ENCODE data around the gene BRF1.
"Not testable (repeated sequence)": the region's sequence is repeated elsewhere in the genome, so short reads cannot be mapped to it uniquely, and the experiment has no call there.

BRF1 gene

DNA sequence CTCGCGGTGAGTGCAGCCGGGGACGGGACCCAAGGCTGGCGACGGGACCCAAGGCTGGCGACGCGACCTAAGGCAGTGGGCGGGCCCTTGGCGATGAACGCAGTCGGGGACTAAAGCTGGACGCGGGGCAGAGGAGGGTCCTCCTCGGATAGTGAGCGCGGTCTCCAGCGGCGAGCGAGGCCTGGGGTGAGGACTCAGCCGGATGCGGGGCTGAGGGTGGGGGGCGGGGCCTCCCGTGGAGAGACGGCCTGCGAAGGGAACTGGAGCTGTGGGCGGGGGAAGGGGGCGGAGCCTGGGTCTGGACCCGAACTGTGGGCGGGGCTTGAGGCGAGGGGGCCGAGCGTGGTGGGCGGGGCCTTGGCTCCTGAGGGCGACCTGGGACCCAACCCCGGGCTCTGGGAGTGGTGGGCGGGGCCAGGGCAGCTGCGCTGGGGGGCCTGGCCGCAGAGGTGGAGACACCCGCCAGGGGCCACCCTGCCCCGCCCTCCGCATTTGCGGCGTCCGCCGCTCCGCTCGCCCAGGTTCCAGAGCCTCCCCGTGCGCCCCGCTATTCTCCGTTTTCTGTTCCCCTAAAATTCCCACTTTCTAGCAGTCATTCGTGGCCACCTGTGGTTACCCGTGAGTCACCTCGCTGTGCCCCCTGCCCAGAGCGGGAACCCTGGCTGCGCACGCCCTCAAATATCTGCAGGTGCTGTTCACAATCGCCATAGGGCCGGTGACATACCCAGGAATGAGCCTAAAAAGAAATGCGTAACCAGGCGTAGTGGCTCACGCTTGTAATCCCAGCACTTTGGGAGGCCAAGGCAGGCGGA is 508 bp upstream of the BRF1 start:
- Histone ChIP-seq H3K27ac (peak overlapping the region; percentile 31 to 97 (median 90)), H3K4me3 (peak overlapping the region; percentile 57 to 95 (median 80))

DNA sequence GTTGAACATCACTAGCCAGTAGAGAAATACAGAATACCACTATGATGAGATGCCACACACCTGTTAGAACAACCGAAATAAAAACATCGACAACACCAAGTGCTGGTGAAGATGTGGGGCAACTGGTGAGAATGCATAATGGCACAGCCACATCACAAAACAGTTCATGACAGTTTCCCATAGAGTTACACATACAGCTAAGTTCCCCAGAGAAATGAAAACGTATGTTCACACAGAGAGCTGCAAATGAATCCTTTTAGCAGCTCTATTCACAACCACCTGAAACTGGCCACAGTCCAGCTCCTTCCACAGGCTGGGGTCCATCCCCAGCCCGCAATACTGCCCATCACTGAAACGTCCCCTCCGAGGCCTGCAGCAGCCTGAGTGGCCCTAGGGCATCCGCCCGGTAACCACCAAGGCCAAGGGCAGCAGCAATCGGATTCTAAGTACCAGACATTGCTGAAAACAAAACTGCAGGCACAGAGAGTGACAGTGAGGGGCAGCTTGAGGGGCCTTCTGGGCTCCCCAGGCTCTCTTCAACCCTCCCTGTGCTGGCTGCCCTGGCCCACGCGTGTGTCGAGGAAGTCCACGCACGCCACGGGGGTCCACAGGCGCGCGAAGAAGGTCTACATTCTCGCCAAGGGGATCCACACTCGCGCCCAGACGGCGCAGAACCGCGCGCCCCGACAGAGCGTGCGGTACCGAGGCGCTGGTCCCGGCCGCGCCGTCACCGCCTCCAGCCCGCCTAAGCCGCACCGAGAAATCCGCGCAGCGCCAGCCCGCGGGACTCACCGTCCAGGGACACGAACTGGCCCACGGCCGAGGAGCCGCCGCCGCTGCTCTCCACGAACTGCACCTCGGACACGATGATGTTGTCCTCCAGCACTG is 903 bp downstream of the BRF1 start:
- Histone ChIP-seq H3K4me3 (peak overlapping the region; percentile 57 to 95 (median 80)), H3K27ac (peak overlapping the region; percentile 31 to 97 (median 90))

DNA sequence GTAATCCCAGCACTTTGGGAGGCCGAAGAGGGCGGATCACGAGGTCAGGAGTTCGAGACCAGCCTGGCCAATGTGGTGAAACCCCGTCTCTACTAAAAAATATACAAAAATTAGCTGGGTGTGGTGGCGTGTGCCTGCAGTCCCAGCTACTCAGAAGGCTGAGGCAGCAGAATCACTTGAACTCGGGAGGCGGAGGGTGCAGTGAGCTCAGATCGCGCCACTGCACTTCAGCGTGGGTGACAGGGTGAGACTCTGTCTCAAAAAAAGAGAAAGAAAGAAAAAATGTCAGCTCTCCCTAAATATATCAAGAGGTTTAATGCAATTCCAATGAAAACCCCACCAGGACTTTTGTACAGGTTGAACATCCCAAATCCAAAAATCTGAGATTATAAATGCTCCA is 3.5 kb downstream of the BRF1 start:
- H3K27ac ChIP-seq, H3K4me3 ChIP-seq: not testable (repeated sequence)

DNA sequence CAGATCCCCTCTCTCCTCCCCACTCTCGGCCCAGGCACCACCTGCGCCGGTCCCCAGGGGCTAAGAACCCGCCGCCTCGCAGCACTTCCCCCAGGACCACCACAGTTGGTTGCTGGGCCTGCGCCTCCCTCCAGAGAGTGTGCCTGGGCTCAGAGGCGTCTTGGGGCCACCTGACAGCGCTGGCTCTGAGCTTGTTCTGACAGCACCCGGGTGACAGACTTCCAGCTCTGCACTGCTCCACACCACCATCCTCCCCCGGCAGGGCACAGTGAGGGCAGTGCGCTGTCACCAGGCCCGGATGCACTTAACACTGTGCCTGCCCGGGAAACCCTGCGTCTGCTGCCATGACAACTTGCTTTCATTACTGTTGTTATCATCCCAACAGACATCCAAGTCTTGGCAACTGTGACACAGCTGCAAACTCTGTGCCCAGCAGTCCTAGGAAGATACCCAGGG is 6.6 kb downstream of the BRF1 start:
- Histone ChIP-seq H3K27ac (peak overlapping the region in 10 of 21 experiments; percentile 1 to 73 (median 47)), H3K4me3 (no peak overlapping the region)

DNA sequence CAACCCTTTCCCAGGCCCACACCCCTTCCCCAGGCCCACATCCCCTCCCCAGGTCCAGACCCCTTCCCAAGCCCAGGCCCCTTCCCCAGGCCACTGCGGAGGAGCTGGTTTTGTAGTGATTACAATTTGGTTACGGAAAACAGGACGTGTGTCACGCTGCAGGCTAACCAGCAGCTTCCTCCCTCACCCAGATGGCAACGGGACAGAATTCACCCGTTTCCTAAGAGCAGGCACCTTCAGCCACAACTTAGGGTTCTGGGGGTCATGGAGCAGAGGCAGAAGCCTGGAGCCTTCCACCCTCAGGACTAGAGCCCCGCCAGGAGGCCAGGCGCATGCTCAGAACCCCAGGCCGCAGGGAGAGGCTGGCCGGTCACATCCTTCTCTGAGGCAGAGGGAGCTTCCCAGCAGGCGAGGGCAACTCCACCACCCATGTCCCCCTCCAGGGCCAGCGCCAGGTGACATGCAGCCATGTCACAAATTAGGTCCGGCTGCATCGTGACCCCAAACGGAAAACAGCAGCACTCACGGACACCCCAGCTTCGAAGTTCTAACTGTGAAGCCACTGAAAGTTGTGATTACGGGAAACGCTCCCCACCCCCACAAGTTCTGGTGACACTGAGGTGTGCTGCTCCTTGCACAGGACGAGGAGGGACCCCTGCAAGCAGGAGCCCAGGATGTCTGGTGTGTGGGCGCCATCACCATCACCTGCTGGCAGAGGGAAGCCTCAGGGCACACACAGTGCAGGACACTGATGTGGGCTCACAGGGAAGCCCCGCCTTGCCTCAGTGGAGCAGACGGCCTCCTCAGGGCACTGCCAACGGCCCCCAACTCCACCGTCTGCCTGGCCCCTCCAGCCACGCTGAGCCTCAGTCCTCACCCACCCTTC is 7.7 kb downstream of the BRF1 start:
- Histone ChIP-seq H3K27ac (peak overlapping the region in 11 of 21 experiments; percentile 1 to 73 (median 45)), H3K4me3 (no peak overlapping the region)

DNA sequence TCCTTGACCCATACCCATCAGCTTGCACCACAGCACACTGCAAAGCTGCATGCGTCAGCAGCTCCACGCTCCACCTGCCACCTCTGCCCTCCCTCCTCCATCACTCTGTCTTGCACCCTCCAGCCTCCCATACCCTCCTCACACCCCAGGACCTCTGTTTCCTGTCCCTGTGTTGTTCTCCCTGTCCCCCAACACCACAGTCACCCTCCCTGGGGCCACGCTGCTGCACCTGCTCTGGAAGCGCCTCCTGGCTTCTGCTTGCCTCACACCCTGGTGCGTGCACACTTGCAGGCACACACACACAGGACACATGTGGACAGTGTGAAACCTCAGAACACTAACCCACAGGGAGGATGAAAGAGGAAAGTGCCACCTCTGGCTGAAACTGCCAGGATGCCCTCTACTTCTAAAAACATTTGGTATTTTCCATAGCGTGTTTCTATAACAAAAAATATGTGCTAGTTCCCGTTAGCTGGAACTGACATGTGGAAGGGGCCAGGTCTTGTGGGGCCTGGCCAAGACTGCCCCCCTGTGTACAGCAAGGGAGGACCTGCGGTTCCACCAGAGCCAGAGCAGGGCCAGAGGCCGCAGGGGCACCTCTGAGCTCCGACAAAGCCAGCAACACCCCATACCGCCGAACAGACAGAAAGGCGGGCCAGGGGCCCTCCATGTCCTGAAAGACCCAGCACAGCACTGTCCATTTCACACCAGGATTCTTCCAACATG is 10.0 kb downstream of the BRF1 start:
- H3K27ac ChIP-seq, result peak overlapping the region in 1 of 21 experiments; percentile 10
- no peak overlapping the region for H3K4me3 ChIP-seq

DNA sequence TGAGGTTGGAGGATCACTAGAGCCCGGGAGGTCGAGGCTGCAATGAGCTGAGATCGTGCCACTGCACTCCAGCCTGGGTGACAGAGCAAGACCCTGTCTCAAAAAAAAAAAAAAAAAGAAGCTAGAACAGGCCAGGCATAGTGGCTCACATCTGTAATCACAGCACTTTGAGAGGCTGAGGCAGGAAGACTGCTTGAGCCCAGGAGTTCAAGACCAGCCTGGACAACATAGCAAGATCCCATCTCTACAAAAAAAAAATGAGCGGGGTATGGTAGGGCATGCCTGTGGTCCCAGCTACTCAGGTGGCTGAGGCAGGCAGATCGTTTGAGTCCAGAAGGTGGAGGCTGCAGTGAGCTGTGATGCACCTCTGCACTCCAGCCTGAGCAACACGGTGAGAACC is 11.9 kb downstream of the BRF1 start:
- H3K27ac ChIP-seq, H3K4me3 ChIP-seq: not testable (repeated sequence)

DNA sequence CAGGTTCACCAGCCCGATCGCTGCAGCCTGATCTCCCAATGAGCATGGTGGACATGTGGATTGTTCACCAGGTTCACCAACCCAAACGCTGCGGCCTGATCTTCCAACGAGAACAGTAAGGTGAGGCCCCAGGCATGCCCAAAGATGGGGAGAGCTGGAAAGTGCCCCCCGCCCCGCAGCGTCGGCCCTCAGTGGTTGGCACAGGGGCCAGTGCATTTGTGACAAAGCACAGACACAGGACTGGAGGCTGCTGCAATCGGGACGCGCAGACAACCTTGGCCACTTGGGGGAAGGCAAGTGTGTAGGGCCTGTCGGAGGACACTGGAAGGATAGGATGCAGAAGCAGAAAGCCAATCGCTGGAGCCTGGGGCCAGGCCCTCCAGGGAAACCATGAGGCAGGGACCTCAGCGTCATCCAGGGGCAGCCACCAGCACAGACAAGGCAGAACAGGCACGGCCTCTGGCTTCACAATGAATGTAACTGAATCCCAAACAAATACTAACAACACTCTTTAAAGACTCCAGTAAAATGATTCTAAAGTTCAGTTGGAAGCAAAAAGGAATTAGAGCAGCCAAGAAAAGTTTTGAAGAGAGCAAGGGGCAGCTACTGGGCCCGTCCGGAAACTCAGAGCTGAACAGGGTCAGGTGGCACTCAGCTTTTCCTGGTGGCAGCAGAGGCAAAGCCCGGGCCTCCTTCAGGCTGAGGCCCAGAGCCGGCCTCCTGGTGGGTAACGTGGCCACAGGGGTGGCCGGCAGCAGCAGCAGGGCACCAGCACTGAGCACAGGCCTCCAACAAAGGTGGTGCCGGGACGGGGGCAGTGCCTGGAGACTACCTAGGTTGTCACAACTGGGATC is 13.3 kb downstream of the BRF1 start:
- no peak overlapping the region for H3K27ac ChIP-seq
- H3K4me3 ChIP-seq, result no peak overlapping the region

DNA sequence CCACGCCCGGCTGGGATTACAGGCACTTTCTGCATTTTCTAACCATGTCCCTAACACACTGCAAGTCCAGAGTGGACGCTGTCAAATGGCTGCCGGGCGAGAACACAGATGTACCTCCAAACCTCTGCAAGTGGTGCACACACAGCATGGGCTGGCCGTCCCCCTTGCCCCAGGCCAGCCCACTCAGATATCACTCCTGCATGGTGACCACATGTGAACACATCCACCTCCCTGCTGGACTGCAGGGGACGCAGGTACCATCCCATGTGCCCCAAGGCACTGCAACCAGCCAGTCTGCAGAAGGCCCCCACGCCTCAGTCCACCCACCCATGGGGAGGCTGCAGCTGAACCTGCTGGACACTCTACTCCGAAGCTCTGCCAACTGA is 14.0 kb downstream of the BRF1 start:
- Histone ChIP-seq H3K27ac (no peak overlapping the region), H3K4me3 (no peak overlapping the region)

DNA sequence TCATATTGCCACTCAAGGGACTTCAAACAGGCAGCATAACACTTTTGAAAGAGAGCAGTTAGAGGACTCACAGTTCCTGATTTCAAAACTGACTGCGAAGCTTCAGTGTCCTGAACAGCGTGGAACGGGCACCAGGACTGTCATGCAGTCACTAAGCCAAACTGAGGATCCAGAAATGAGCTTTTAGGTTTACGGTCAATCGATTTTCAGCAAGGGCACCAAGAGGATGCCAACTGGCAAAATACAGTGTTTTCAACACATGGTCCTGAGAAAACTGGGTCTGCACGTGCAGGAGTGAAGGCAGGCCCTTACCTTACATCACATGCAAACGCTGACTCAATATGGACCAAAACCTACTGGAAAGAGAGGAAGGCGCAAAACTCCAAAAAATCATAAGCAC is 15.6 kb downstream of the BRF1 start:
- Histone ChIP-seq H3K4me3 (no peak overlapping the region), H3K27ac (no peak overlapping the region)

DNA sequence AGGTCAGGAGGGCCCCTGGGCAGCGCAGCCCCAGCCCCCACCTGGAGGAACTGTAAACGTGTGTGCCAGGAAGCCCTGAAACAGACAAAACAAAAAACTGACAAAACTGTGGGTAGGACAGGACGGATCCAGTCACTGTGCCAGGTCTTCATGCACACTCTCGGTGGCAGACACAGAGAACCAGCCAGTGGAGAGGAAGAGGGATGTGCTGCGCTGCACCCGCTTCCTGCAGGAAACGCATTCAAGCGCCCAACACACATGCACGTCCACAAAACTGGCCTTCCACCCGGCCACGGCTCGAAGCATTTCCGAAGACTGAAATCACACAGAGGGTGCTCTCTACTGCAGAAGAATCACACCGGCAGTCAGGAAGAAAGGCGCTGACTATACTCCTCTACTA is 16.9 kb downstream of the BRF1 start:
- H3K4me3 ChIP-seq, result no peak overlapping the region
- H3K27ac ChIP-seq, result no peak overlapping the region

DNA sequence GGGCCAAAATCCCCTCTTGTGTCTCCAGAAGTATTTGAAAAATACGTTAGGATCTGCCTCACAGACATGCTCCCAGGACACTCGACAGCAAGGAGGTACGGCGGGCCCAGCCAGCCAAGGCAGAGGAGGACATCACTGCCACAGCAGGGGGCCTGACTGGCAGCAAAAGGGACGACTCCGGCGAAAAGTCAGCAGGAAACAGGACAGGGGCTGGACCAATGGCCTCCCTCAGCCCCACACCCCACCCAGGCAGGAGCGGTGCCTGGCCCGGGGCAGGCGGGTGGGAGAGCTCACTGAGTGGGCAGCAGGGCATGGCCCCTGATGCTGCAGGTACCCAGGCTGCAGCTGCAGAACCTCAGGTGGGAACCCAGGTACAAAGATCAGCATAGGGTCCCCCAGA is 17.8 kb downstream of the BRF1 start:
- no peak overlapping the region for H3K27ac ChIP-seq

DNA sequence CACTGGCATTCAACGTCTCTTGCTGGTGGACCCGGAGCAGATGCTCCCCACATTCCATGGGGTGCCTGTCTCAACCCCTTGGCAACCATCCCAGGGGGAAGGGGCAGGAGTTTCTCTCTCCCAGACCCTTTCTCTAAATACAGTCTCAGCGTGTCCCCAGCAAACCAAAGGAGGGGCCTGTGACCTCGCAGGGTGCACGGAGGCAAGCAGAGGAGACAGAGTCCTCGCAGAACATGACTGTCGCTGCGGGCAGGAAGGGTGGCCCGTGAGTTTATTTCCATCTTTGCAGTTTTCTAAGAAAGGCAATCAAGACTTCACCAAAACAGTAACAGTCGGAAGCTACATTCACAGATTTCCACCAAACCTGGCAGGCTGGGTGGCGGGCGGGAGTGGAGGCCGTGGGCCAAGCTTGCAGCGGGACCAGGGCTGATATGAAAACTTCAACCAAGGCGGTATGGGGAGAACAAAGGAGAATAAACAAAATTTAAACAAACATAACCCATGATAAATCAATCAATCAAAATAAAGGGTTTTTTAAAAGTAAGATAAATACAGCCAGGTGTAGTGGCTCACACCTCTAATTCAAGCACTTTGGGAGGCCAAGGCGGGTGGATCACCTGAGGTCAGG is 18.6 kb downstream of the BRF1 start:
- no peak overlapping the region for H3K4me3 ChIP-seq
- H3K27ac ChIP-seq, result no peak overlapping the region

More for the DNA sequence above, 17.8 kb downstream of the BRF1 start:
- no peak overlapping the region for H3K4me3 ChIP-seq

DNA sequence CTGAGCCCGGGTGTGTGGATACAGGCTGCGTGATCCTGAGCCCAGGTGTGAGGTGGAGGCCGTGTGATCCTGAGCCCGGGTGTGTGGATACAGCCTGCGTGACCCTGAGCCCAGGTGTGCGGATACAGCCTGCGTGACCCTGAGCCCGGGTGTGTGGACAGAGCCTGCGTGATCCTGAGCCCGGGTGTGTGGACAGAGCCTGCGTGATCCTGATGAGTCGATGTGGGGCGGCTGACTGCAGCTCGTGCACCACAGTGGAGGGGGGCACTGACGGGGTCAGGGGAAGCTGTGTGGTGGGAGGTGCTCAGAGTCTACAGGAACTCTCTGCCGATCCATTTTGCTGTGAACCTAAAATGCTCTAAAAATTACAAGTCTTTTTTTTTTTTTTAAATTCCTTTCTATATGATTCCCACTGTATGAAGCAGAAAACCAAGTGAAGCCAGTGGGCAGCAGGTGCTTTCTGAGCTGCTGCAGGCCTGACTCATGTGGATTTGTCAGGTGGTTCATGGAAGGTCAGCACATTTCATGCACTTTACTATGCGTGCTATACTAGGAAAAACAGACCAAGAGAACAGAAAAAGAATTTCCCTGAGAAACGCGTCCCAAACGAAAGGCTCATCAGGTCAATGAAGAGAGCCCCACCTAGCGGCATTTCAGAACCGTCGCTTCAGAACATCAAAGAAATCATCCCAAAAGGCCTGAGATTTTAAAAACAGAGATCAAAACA is 19.3 kb downstream of the BRF1 start:
- H3K4me3 ChIP-seq, result no peak overlapping the region
- no peak overlapping the region for H3K27ac ChIP-seq

DNA sequence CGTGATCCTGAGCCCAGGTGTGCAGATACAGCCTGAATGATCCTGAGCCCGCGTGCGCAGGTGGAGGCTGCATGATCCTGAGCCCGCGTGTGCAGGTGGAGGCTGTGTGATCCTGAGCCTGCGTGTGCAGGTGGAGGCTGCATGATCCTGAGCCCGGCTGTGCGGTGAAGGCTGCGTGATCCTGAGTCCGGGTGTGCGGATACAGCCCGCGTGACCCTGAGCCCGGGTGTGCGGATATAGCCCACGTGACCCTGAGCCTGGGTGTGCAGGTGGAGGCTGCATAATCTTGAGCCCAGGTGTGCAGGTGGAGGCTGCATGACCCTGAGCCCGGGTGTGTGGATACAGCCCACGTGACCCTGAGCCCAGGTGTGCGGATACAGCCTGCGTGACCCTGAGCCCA is 20.3 kb downstream of the BRF1 start:
- H3K27ac ChIP-seq, result no peak overlapping the region
- H3K4me3 ChIP-seq, result no peak overlapping the region

DNA sequence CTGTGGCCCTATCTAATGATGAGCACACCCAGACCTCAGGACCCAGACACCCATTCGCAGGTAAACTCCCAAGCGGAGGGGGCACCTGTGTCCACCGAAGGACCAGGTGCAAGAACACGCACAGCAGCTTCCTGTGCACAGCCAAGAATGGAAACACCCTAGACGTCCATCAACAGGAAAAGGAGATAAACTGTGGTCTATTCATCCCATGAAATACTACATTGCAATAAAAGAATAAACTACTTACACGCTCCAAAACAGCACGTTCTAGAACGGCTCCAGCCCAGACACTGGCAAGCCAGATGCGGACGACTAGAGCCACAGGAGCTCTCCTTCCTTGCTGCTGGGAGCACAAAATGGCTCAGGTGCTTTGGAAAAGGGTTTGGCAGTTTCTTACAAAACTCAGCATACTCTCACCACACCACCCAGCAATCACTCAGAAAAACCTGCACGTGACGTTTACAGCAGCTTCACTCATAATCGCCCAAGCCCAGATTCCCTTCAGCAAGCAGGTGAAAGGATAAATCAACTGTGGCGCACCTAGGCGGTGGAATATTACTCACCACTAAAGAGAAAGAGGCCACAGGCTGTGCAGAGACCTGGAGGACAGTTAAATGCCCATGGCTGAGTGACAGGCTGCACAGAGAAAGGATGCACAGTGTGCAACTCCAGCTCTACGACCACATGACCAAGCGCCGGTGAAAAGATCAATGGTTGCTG is 21.0 kb downstream of the BRF1 start:
- no peak overlapping the region for H3K27ac ChIP-seq
- H3K4me3 ChIP-seq, result no peak overlapping the region

DNA sequence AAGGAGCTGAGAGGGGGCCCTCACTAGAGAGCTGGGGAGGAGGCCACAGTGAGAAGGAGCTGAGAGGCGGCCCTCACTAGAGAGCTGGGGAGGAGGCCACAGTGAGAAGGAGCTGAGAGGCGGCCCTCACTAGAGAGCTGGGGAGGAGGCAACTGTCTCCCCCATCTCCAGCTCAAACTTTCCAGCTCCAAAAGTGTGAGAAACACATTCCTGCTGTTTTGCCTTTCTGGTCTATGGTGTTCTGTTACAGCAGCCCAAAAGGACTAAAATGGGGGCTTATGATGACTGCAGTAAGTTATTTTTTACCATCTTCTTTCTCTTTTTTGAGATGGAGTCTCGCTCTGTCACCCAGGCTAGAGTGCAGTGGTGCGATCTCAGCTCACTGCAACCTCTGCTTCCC is 23.4 kb downstream of the BRF1 start:
- H3K27ac ChIP-seq, result not testable (repeated sequence)

More for the DNA sequence above, 23.4 kb downstream of the BRF1 start:
- H3K4me3 ChIP-seq, result not testable (repeated sequence)
